K562 (cell line): ENCODE measurements around the gene KLRB1.

ENCODE experiments used
- FOXP1 ChIP-seq: sonication (generic); formaldehyde crosslinking; IDR thresholded peaks from 2 replicates; pipeline ENCODE4 v1.8.0; 2022; ENCODE audit warnings: mild to moderate bottlenecking, missing genetic modification reagents
- RAD21 ChIP-seq, 2 experiments: fragments of 250-450 bp in 1 of 2; fragments of 450-650 bp in 1 of 2; sonication (Bioruptor Pico) in 1 of 2; formaldehyde crosslinking in 1 of 2; IDR thresholded peaks in 1 of 2; conservative IDR thresholded peaks in 1 of 2; 2 replicates each; pipeline versions ENCODE4 v1.4.0 to v1.8.0; 2020 to 2022; ENCODE audit warnings: mild to moderate bottlenecking in 2 of 2, moderate library complexity in 1 of 2
- TEAD4 ChIP-seq, 2 experiments: sonication (generic) in 1 of 2; formaldehyde crosslinking in 1 of 2; IDR thresholded peaks; 2 replicates each; pipeline versions ENCODE4 v1.6.1 to v1.8.0; 2012 to 2022; ENCODE audit warnings: borderline replicate concordance in 1 of 2, inconsistent platforms in 1 of 2, low read length in 1 of 2, mild to moderate bottlenecking in 1 of 2, missing genetic modification reagents in 1 of 2
- ZNF212 ChIP-seq: fragments of 450-650 bp; formaldehyde crosslinking; IDR thresholded peaks from 2 replicates; pipeline ENCODE4 v1.4.0; 2020; ENCODE audit warnings: mild to moderate bottlenecking

DNA sequence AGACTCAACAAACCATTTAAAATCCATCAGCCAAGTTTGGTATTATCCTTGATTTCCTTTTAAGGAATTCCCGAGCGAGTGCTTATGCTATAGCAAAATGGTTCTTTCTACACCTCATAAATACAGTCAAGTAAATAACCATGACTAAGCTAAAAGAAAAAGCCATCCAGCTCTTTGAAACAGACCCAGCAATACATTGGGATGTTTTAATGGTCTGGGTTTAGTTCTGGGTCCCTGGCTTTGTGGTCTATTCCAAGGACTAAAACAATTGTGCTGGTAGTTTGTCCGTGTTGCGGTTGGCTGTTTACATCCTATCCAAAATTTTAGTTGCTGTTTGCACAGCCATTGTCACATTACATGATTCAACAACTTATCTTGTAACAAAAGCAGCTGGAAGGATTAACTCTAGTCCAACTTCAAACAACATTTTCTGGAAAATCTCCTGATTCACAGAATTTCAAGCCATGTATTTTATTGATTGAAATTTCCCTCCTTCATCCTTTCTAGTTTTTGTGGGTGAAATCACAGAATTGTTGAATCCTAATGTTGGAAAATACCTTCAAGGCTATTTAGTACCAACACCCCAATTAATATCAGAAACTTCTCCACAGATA, 19.6 kb downstream of the KLRB1 start:
- no peak for TF ChIP-seq RAD21 (CRISPR knock-in tag; conservative IDR thresholded peaks at IDR 0.05 in 1 of 2, IDR thresholded peaks at IDR 0.05 in 1 of 2)
- TF ChIP-seq FOXP1: no peak
- TF ChIP-seq TEAD4 (IDR thresholded peaks at IDR 0.05; ENCODE audit: low read length): no peak; the same call in 1 of the 2 replicates
- TF ChIP-seq TEAD4 (CRISPR knock-in tag; IDR thresholded peaks at IDR 0.05; ENCODE audit: borderline replicate concordance): no peak
- TF ChIP-seq ZNF212 (CRISPR knock-in tag): no peak
